HG03342 (cell line): Measurements from ENCODE around the gene SAV1.

ENCODE experiments used
- ATAC-seq: cut with Tn5 transposase; IDR thresholded peaks from one replicate; pipeline ENCODE4 v1.9.1; 2021; ENCODE audit warnings: mild to moderate bottlenecking, moderate library complexity; ENCODE audit not compliant: unreplicated experiment

Gene SAV1

GRCh38 chr14:50610465-50610864 is 57.6 kb downstream of the SAV1 start:
- ATAC-seq = no peak

GRCh38 chr14:50608302-50608851 is 59.7 kb downstream of the SAV1 start:
- ATAC-seq = no peak

GRCh38 chr14:50607761-50608160 is 60.3 kb downstream of the SAV1 start:
- ATAC-seq = no peak

- ATAC-seq = no peak
These were observed 60.9 kb downstream of the SAV1 start for GRCh38 chr14:50607181-50607580.

- no peak for ATAC-seq
These were observed 61.6 kb downstream of the SAV1 start for GRCh38 chr14:50606468-50606867.

GRCh38 chr14:50605766-50606165 is 62.3 kb downstream of the SAV1 start:
- no peak for ATAC-seq

- no peak for ATAC-seq
These were observed 64.5 kb downstream of the SAV1 start for GRCh38 chr14:50603565-50603964.

GRCh38 chr14:50602035-50602434 is 66.1 kb downstream of the SAV1 start:
- no peak for ATAC-seq

GRCh38 chr14:50601394-50601793 is 66.7 kb downstream of the SAV1 start:
- no peak for ATAC-seq

- no peak for ATAC-seq
These were observed 67.3 kb downstream of the SAV1 start for GRCh38 chr14:50600849-50601248.

GRCh38 chr14:50599700-50600444 is 68.2 kb downstream of the SAV1 start:
- ATAC-seq = no peak

GRCh38 chr14:50598765-50599164 is 69.3 kb downstream of the SAV1 start:
- no peak for ATAC-seq

- ATAC-seq = no peak
These were observed 73.4 kb downstream of the SAV1 start for GRCh38 chr14:50594577-50595316.

GRCh38 chr14:50590464-50590863 is 77.6 kb downstream of the SAV1 start:
- no peak for ATAC-seq
